NCI-H345 (cell line): ENCODE results near the gene TMTC2.

Source experiments
- DNase-seq: peaks from one replicate; lab custom pipeline; 2025; lab: John Stamatoyannopoulos, UW

Gene TMTC2

GRCh38 chr12:82682326-82682725 lies 4.4 kb upstream of the TMTC2 start:
- DNase-seq, result no peak

- no peak for DNase-seq
Observed at GRCh38 chr12:82682851-82683261, 3.9 kb upstream of the TMTC2 start.

DNA sequence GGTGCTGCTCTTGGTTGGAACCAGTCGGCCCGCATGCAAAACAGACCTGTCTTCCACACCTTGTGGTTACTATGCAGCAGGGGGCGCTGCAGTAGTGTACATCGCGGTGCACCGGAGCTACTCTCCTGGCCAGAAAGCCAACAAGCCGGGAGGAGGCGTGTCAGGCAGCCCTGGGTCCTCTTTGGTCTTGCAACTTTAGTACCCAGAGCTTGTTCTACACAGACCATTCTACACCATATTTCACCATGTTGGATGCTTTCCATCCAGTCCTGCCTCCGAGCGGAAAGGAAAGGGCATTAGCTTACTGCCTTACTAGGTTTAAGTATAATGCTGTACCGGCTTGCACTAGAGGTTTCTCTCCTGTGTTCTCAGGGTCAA lies 927 bp upstream of the TMTC2 start:
- peak; percentile 96 for DNase-seq

GRCh38 chr12:82687021-82688011 lies 610 bp downstream of the TMTC2 start:
- DNase-seq, result peak; percentile 70

DNA sequence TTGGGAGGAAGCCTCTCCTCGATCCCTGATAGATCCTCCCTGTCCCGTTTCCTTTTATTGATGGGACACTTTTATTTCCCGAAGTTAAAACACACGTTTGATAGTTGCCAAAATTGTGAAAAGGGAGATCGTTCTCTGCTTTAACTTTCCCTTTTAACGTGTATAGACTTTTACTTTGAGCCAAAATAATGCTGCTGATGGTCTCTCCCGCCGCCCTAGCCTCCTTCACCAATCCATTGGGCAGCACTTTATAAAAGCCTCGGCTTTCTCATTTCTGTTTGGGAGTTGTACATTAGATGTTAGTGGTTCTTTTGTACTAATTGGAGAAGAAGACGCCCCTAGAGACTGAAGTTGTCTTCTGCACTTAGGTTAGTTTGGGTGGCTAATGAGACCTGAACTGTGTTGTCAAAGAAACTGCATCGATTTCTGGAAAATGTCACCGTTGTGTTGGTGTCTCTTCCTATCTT lies 1.4 kb downstream of the TMTC2 start:
- peak; percentile 18 for DNase-seq

DNA sequence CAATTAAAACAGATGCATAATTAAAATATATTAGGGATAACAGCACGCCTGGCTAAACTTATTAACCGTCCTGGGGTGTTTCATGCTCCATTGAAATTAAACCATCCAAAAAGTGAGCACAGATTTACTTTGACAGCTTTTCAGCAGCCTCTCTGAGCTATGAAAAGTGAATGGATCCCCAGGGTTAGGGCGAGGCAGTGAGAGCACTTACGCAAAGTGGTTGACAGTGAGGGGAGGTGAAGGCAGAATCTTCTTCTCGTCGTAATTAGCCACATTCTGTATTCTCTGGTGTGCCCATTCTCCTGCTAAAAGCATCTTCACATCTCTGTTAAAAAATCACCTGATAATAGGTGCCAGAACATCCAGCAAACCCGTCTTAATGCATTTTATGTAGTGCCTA lies 1.9 kb downstream of the TMTC2 start:
- DNase-seq, result peak; percentile 59

GRCh38 chr12:82690006-82690405 lies 3.3 kb downstream of the TMTC2 start:
- DNase-seq, result no peak

GRCh38 chr12:82691513-82691912 lies 4.8 kb downstream of the TMTC2 start:
- no peak for DNase-seq

GRCh38 chr12:82694276-82694675 lies 7.6 kb downstream of the TMTC2 start:
- no peak for DNase-seq

DNA sequence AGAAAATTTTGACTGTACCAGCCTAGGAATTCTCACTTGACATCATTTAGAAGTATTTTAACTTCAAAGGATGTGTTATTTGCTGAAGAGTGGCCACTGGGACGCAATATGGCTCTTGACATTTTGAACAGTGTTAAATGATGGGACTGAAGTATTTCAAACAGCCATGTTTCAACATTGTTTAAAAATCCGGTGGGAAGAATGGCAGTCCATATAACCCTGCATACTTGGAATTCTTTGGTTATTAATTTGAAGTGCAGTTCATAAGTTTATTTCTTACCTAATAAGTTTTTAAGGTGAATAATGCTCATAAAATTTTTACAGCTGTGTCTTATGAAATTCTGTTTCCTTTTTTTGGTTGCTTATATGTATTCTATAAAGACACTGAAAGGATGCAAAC lies 8.3 kb downstream of the TMTC2 start:
- DNase-seq, result no peak

GRCh38 chr12:82695531-82695930 lies 8.8 kb downstream of the TMTC2 start:
- DNase-seq, result no peak

- DNase-seq, result peak; percentile 4
Observed at GRCh38 chr12:82696543-82696942, 9.8 kb downstream of the TMTC2 start.

DNA sequence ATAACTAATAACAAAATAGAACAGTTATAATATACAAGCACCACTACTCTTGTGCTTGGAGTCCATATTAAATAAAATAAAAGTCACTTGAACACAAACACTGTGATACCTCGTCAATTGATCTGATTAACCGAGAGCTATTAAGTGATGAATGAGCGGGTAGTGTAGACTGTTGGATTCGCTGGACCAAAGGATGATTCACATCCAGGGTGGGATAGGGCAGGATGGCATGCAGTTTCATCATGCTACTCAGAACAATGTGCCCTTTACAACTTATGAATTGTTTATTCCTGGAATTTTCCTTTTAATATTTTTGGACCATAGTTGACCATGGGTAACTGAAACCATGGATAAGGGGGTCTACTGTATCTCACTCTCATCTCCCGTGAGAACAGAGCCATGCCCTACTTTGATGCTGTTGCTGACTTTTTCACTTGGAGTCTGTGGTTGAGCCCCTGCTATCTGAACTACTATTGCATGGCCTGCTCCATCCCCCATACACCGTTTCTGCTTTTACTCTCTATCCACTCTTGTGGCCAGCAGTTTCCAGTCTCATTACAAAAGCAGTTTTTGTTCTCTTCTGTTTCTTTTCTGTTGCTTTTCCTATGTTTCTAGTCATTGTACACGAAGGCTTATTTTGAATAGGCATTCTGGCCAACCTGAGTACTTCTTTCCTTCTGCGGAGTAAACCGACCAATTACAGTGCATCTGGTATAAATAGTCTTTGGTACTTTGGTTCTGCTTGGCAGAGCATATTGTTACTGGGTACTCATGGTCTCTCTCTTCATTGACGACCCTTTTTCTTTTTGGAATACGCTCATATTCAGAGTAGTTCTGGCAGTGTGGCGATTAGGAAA lies 12.2 kb downstream of the TMTC2 start:
- no peak for DNase-seq

DNA sequence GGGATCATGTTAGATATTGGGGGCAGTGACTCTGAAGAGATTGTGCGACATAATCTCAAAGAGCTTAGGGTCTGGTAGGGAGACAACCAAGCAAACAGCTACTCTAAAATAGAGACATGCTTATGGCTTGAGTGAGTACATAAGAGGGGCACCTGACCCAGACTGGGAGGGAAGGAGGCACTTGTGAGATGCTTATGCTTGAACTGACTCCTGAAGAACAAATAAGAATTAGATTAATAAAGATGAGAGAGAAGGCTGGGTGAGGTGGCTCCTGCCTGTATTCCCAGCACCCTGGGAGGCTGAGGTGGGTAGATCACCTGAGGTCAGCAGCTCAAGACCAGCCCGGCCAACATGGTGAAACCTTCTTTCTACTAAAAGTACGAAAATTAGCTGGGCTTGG lies 19.1 kb downstream of the TMTC2 start:
- no peak for DNase-seq

DNA sequence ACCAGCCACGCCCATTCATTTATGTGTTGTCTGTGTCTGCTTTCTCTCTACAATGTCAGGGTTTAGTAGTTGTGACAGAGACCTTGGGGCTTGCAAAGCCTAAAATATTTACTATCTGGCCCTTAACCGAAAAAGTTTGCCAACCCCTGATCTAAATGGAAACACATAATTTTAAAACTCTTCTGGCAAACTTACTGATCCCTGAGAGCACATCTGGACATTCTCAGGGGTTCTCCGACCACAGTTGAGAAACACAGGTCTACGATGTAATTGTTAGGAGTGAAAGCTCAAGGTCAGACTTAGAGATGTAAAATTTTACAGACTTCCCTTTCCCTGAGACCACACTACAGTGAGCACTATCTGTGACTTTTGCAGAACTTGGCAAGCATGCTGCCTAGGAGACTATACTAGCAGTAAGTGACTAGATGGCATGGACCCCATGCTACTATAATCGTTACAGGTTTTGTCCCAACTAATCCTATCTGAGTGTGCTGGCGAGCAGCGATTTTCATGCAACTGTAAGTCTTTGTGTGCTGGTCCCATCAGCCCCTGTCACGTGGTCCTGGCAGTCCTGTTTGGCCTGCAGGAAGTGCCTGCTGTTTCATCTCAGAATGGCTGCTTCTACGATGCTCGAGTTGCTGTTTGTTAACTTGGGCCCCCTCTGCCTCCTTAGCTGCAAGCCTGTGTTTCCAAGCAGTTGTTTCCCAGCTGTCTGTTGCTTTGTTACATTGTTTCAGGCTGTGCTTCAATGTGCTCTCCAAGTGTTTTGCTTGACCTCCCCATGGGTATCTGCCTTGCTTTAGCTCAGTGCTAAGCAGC lies 21.6 kb downstream of the TMTC2 start:
- no peak for DNase-seq

GRCh38 chr12:82709794-82710355 lies 23.2 kb downstream of the TMTC2 start:
- DNase-seq, result no peak

DNA sequence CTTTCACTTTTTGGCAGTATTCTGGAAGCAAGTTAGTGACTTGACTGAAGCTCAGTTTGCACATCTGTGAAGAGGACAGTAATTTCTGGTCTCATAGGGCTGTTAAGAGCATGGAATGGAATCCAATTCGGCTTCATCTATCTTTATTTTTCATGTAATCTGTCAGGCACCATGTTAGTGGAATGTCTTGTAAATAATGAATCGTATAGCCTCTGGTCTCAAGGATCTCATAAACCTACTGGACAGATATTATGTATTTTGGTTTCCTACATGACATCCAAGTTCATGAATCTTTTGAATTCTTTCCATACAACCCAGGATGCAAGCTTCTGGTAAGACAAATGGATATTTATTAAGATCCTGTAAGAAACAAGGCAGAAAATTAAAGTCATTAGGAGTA lies 24.0 kb downstream of the TMTC2 start:
- DNase-seq, result no peak

DNA sequence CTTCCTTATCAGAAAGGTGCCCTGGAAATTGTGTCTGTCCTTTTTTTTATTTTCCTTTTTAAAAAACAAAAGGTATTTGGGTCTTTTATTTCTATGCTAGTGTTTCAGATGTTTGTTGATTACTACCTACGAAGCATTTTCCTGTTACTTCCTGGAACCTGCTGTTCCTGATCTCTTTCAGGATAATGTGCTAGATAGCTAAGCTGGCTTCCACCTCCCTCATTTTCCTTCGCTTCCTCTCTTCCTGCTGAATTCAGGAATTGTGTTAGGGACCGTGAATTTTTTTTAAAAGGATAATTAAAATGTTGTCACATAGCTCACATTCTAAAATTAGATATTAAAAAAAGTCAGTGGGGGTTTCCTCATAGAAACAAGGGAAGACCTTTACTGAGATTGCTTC lies 27.7 kb downstream of the TMTC2 start:
- no peak for DNase-seq

DNA sequence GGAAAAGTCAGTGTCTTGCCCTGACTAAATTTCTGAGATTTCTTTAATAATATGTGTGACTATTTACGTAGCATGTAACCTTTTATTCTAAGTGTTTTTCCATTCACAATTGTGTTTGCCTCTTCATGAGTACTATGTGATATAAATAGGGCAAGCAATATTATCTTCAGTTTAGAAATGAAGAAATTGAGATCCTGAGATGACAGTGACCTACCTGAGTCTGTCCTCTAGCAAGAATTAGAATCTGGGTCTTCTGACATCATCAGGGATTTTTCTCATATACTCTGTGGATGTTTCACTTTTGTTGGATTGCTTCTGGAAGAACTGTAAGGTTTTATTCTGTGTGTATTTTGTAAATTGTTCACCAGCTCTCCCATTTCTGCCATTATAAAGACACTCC lies 35.0 kb downstream of the TMTC2 start:
- no peak for DNase-seq

DNA sequence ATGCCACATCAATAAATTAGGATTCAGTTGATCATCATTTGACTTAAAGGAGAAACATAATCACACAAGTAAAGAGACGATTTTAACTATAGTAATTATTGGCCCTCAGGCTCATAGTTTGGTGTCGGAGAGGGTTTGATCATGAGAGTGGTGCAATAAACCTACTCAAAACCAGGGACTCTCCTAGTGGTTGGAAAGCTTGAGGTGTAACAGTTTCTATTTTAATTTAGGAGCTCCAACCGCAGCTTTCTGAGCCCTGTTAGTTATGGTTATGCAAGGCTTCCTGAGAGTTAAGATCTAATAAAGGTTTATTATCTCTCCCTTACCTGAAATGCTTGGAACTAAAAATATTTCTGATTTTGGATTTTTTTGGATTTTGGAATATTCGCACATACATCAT lies 36.4 kb downstream of the TMTC2 start:
- no peak for DNase-seq

- no peak for DNase-seq
Observed at GRCh38 chr12:82723891-82724290, 37.2 kb downstream of the TMTC2 start.

DNA sequence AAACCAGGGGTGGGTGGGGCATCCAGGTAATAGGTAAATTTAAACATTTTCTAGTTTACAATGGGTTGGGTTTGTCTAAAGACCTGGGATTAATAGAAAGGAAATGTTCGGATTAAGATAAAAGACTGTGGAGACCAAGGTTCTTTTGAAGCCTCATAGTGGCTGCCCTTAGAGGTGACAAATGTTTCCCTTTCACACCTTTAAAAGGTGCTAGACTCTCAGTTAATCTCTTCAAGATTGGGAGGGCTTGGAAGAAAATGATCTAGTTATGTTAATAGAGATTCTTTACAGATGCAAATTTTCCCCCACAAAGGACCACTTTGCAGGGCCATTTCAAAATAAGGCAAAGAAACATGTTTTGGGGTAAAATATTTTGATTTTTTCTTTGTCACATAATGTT lies 39.0 kb downstream of the TMTC2 start:
- DNase-seq, result no peak
